Adrenal gland (tissue), 12 donors: ENCODE measurements around the gene CDH9. TPM values are rescaled to one million over a fixed set of nuclear protein-coding genes. Genes with fewer than 3 reads are reported as not detected.

Source experiments
- DNase-seq, 7 donors: peaks; one replicate each; pipeline ENCODE4 v3.0.0-alpha.2; 2019 to 2020
- H3K27ac ChIP-seq, 5 donors: fragments of 200-600 bp; sonication (generic) in 4 of 5; 1 replicate in 3 of 5; 2 replicates in 2 of 5; pipeline versions ENCODE4 v1.5.1 to v1.8.0; 2016 to 2020; ENCODE audit warnings: mild to moderate bottlenecking in 1 of 5
- H3K27me3 ChIP-seq: fragments of 200-600 bp; 2 replicates; pipeline ENCODE4 v1.8.0; 2021
- H3K36me3 ChIP-seq, 2 donors: fragments of 200-600 bp; replicated peaks in 1 of 2; 1 replicate in 1 of 2; 2 replicates in 1 of 2; pipeline versions ENCODE4 v1.5.1 to v1.8.0; 2018 to 2022
- H3K4me1 ChIP-seq, 2 donors: fragments of 200-600 bp; replicated peaks in 1 of 2; 1 replicate in 1 of 2; 2 replicates in 1 of 2; pipeline versions ENCODE4 v1.5.1 to v1.8.0; 2018 to 2021
- H3K4me3 ChIP-seq, 4 donors: fragments of 200-600 bp; sonication (generic) in 3 of 4; one replicate each; pipeline ENCODE4 v1.5.1; 2016 to 2018
- H3K9me3 ChIP-seq, 3 donors: fragments of 200-600 bp; sonication (generic) in 1 of 3; replicated peaks in 1 of 3; 1 replicate in 2 of 3; 2 replicates in 1 of 3; pipeline versions ENCODE4 v1.5.1 to v1.8.0; 2016 to 2021
- CTCF ChIP-seq, 6 experiments: fragments of 450-650 bp in 4 of 6; fragments of 200-600 bp in 2 of 6; sonication (generic) in 1 of 6; IDR thresholded peaks; 1 replicate in 5 of 6; 2 replicates in 1 of 6; pipeline versions ENCODE4 v1.5.1 to v1.8.0; 2016 to 2021; ENCODE audit warnings: antibody characterized with exemption in 6 of 6, mild to moderate bottlenecking in 2 of 6, moderate library complexity in 1 of 6
- POLR2A ChIP-seq, 2 donors: fragments of 450-650 bp; IDR thresholded peaks; one replicate each; pipeline ENCODE4 v1.6.1; 2017; ENCODE audit warnings: antibody characterized with exemption in 2 of 2, mild to moderate bottlenecking in 2 of 2, moderate library complexity in 1 of 2
- WGBS, 4 donors: extraction: QIAGEN DNeasy Blood & Tissue Kit in 2 of 4; methylation state at CpG; one replicate each; pipeline versions ENCODE4 v1.1.5 to v1.1.7; 2013 to 2017; 5-methylcytosine and 5-hydroxymethylcytosine counted together
- intact Hi-C, 2 donors: fragments of 100-400 bp; cut with DNase I; formaldehyde crosslinking; loops; one replicate each; pipeline versions ENCODE4 v1.14.1 to v1.15.0; 2022 to 2023
- polyA plus RNA-seq, 3 donors: library from polyadenylated mRNA; stranded (reverse); fragments of 200-250 nt in 2 of 3; fragments of 350-450 nt in 1 of 3; fragmentation: Illumina TruSeq in 1 of 3; extraction: RNeasy Lipid Tissue Mini Kit (QIAGEN cat#74804) in 1 of 3; gene quantifications; one replicate each; pipeline ENCODE4 v1.2.3, GENCODE V29; 2013 to 2014
- total RNA-seq, 9 donors: library from RNA; depleted of rRNA in 4 of 9; stranded (reverse); fragments of >200 nt in 4 of 9; fragments of 120-200 nt in 1 of 9; fragmentation: NEBNext Ultra II Directional in 1 of 9; extraction: Animal tissue kit (Norgen Biotek cat#: 25700) in 1 of 9; gene quantifications; one replicate each; pipeline versions ENCODE4 v1.1.0 to v1.2.4, GENCODE V29; 2013 to 2023
- donor health status: healthy with polysubstance abuse.
- donor health status: Bipolar disorder and iron deficiency.
- donor health status: DM: yes; HTN: yes; CAD: no.
- donor health status: DM: no; HTN: no; CAD: no.
- donor health status: DM: no; HTN: no; CAD: no.
- donor health status: DM: yes; HTN: yes; CAD: no.

CDH9 gene
- total and polyA plus RNA-seq, 12 donors, result 0.13 to 1.3 (median 0.16) TPM; not detected in 7

GRCh38 chr5:27020973-27021372 lies 17.4 kb downstream of the CDH9 start:
- no peak overlapping the region for H3K27ac ChIP-seq
- WGBS, 4 donors, result 10 to 27% (median 15%) methylated on average over 1 of the region's 1 CpG
- H3K4me1 ChIP-seq, result no peaks in the 10 kb centered on the region
- no peaks in the 10 kb centered on the region for H3K36me3 ChIP-seq
- intact Hi-C loops, result no loop called here
- no peak for DNase-seq
- H3K9me3 ChIP-seq, result no peaks in the 10 kb centered on the region
- no peaks in the 10 kb centered on the region for H3K27me3 ChIP-seq
- TF ChIP-seq POLR2A (IDR thresholded peaks at IDR 0.05) (no peak), CTCF (IDR thresholded peaks at IDR 0.05) (peak in 3 of 6 experiments; percentile 31 to 34 (median 34))
- H3K4me3 ChIP-seq, result no peak overlapping the region

GRCh38 chr5:27015758-27016157 lies 22.6 kb downstream of the CDH9 start:
- Histone ChIP-seq H3K36me3 (no peaks in the 10 kb centered on the region), H3K4me1 (no peaks in the 10 kb centered on the region), H3K27me3 (no peaks in the 10 kb centered on the region), H3K4me3 (no peak overlapping the region), H3K27ac (no peak overlapping the region), H3K9me3 (no peaks in the 10 kb centered on the region)
- intact Hi-C loops, result no loop called here
- no peak for DNase-seq
- no peak for TF ChIP-seq POLR2A (IDR thresholded peaks at IDR 0.05)

- Histone ChIP-seq H3K9me3 (no peaks in the 10 kb centered on the region), H3K36me3 (no peaks in the 10 kb centered on the region)
Measured at GRCh38 chr5:27011274-27011673, 27.1 kb downstream of the CDH9 start.

GRCh38 chr5:27010646-27011045 lies 27.7 kb downstream of the CDH9 start:
- intact Hi-C loops, result no loop called here
- Histone ChIP-seq H3K4me3 (no peak overlapping the region), H3K4me1 (no peaks in the 10 kb centered on the region), H3K27ac (no peak overlapping the region), H3K27me3 (no peaks in the 10 kb centered on the region), H3K9me3 (no peaks in the 10 kb centered on the region), H3K36me3 (no peaks in the 10 kb centered on the region)
- 74 to 79% (median 77%) methylated on average over 1 of the region's 1 CpG for WGBS, 4 donors
- TF ChIP-seq CTCF (IDR thresholded peaks at IDR 0.05) (no peak), POLR2A (IDR thresholded peaks at IDR 0.05) (no peak)
- DNase-seq, result no peak

More at GRCh38 chr5:27011274-27011673, 27.1 kb downstream of the CDH9 start:
- 74 to 81% (median 77%) methylated on average over 4 of the region's 4 CpGs for WGBS, 4 donors
- H3K4me1 ChIP-seq, result no peaks in the 10 kb centered on the region
- H3K4me3 ChIP-seq, result no peak overlapping the region
- H3K27ac ChIP-seq, result no peak overlapping the region
- no peaks in the 10 kb centered on the region for H3K27me3 ChIP-seq
- TF ChIP-seq POLR2A (IDR thresholded peaks at IDR 0.05) (no peak), CTCF (IDR thresholded peaks at IDR 0.05) (no peak)
- intact Hi-C loops, result no loop called here
- DNase-seq, result no peak

GRCh38 chr5:27009540-27009915 lies 28.9 kb downstream of the CDH9 start:
- Histone ChIP-seq H3K27me3 (no peaks in the 10 kb centered on the region), H3K4me1 (no peaks in the 10 kb centered on the region), H3K9me3 (no peaks in the 10 kb centered on the region), H3K36me3 (no peaks in the 10 kb centered on the region), H3K27ac (no peak overlapping the region), H3K4me3 (no peak overlapping the region)
- intact Hi-C loops, result no loop called here
- no peak for TF ChIP-seq POLR2A (IDR thresholded peaks at IDR 0.05)
- 0 to 33% (median 23%) methylated on average over 1 of the region's 1 CpG for WGBS, 4 donors
- no peak for DNase-seq
